T-helper 1 cell treated with Interleukin-12 subunit alpha and Interleukin-12 subunit beta and Interleukin-4 antibody, amounts not matched to agents 30 ng/mL and 1 ng/mL, for 36 hours (primary cell): ENCODE data around the gene ATRN. TPM values are rescaled to one million over a fixed set of nuclear protein-coding genes. Genes with fewer than 3 reads are reported as not detected.

Experiments used
- intact Hi-C: fragments of 100-400 bp; cut with micrococcal nuclease; formaldehyde crosslinking; loops from one replicate; pipeline ENCODE4 v1.15.1; 2024
- total RNA-seq: library from RNA; stranded (reverse); gene quantifications from 2 replicates; pipeline ENCODE4 v1.2.3, GENCODE V29; 2022

The ATRN gene
- total RNA-seq, 1 donor from 2014 or later = 11.4 TPM

GRCh38 chr20:3654326-3655130, 183.7 kb downstream of the ATRN start:
- intact Hi-C loops = no loop called here

DNA sequence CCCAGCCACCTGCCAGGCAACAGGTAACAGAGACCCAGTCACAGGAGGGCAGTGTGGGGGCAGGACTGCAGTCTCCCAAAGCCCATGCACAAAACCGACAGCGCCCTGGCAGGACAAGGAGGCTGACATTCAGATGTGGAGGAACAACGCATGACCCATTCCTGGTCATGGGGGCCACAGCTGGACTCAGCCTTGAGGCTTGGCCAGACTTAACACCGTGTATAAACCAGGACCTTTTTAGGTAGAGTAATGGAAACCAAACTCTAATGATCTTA, 184.2 kb downstream of the ATRN start:
- intact Hi-C loops = no loop called here

DNA sequence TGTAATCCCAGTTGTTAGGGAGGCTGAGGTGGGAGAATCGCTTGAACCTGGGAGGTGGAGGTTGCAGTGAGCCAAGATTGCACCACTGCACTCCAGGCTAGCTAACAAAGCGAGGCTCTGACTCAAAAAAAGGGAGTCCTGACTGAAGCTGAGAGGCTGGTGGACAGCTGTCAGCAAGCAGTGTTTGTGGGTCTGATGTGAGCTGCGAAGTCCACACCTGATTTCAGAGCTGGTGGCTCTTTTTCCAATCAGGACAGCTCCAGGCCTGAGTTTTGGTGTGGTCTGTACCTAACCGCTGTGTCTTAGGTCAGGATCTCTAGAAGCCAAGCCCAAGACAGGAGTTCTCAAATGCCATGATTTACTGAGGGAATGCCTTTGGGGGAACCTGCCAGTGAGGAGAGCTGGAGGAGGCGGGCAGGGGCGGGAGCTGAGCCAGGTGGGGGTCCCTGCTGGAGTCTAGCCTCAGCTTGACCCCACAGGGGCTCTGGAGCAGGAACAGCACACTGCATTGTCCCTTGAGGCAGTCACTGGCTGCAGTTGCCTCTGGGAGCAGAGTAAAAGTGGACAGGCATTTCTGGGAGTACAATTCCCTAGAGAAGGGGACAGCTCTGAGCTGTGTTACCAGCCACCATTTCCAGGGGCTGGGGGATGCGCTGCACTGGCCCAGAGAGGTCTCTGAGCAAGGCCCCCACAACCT, 187.3 kb downstream of the ATRN start:
- intact Hi-C loops = no loop called here

- intact Hi-C loops = no loop called here
Measured at GRCh38 chr20:3658716-3659491, 188.1 kb downstream of the ATRN start.

DNA sequence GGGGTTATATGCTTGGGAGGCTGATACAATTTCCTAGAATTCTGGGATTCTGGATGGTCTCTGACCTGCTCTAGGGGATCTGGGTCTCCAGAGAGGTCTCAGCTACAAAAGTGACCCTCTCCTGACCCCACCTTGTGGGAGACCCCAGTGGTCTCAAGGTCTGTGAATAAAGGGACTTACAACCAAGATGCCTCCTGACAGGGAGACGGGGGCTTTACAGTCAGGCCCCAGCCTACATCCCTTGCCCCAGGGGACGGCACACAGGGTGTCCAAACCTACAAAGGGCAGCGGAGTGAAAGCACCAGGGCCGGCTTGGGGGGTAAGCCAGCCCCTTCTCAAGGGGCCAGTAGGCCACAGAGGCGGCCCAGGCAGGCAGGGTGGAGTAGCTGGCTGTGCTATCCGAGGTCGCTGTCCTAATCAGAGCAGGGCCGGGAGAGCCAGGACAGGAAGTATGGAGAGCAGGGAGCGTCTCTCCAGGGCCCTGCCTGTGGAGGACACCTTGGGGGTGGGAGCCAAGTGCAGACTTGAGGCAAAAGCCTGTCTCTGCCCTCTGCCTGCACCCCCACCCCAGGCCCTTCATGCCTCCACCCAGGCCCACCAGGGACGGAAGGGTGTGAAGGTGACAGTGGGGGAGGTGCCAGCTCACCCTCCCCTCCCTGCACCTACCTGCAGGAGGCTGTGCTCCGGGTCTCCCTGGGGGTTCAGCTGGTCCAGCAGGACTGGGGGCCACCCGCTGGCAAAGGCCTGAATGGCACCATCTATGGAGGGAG, 188.9 kb downstream of the ATRN start:
- intact Hi-C loops = no loop called here

- intact Hi-C loops = no loop called here
Measured at GRCh38 chr20:3660262-3661059, 189.6 kb downstream of the ATRN start.

- intact Hi-C loops = no loop called here
Measured at GRCh38 chr20:3661060-3661813, 190.4 kb downstream of the ATRN start.

GRCh38 chr20:3661814-3662665, 191.2 kb downstream of the ATRN start:
- intact Hi-C loops = no loop called here

DNA sequence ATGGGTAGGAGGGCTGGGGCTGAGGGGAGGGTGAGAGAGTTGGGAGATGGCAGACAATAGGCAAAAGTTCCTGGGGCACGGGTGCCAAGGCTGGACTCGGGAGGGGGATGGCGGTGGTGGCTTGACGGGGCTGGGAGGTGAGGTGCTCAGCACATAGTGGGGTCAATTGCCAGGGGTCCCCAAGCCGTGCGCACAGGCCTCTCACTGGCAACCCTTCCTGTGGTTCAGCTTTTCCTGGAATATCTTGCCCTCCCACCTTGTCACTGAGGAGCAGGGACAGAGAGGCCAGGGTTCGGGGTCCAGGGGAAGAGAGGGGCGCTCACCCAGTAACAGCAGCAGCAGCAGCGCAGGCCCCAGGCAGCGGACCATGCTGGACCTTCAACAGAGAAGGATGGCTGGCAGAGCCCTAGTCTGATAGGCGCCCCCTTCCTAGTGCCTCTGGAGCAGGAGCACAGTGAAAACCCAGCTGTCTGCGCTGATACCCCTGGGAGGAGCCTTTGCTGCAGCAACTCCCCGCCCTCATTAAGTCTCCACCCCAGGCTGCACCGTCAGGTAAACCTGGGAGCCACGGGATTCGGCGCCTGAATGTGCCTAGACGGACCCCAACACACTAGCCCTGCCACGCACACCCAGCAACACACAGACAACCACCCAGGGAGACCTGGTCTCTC, 192.3 kb downstream of the ATRN start, which contains the start of gene GFRA4:
GFRA4 (minus strand) TSS at position 369 of the 671 bp plus-strand sequence; CDS start at position 369, 0 bp downstream.
- intact Hi-C loops = no loop called here

- intact Hi-C loops = no loop called here
Measured at GRCh38 chr20:3663858-3664257, 193.0 kb downstream of the ATRN start.

DNA sequence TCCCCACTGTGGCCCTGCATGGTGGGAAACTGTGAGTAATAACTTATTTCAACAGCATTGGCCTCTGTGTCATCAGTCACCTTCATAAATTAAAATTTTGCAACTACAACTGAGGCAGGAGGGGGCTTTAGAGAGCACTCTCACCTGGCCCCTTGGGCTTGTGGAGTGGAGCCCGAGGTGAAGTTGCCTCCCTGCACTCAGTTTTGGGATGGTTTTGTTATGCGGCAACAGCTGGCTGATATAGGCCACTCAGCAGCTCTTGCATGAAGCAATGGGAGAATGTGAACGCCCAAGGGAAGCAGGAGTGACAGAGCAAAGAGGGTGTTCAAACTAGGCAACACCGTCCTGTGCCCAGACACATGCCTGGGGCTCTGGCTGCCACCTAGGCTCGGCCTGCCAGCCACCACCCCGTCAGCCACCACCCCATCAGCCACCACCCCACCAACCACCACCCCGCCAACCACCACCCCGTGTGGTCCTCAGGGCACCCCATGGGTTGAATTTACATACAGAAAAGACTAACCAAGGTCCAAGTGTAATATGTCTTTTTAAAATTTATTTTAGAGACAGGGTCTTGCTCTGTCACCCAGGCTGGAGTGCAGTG, 196.7 kb downstream of the ATRN start:
- intact Hi-C loops = loop anchor here (5.0 kb wide), 2 partner anchors 105 to 245 kb away; no protein-coding TSS in a partner anchor

GRCh38 chr20:3669710-3670367, 199.0 kb downstream of the ATRN start:
- intact Hi-C loops = loop anchor here (5.0 kb wide), 2 partner anchors 108 to 248 kb away; no protein-coding TSS in a partner anchor

DNA sequence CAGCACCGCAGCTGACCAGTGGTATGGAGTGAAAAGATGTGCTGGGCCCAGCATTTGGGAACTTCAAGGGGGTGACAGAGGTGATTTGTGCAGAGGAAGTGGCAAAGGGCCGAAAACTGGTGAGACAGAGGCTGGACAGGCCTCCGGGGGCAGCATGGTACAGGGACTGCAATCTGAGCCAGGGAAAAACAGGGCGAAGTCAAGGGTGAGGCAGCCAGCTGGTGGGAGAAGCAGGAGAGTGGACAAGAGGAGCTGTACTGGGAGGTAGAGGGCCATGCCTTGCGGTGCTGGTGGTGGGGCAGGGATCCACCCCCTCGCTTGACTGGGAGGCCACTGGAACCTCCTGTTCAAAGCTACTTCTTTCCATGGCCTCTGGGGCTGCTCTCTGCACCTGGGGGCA, 199.7 kb downstream of the ATRN start:
- intact Hi-C loops = no loop called here

DNA sequence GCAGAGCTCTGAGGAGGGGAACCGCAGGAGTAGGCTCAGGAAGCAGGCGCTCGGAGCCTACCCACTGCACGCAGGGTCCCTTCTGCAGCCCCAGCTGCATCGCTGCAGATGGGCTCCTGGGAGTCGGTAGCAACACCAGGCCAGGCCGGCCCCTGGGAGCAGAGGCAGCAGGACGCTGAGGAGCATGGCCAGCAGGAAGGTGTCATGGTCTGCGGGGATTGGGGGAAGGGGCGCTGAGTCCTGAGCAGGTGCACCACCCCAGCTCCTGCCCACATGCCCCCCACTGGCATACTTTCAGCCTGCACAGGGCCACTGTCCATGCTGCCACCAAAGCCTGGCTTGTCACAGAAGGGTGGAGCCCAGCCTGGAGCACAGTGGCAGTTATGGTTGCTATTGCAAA, 200.1 kb downstream of the ATRN start:
- intact Hi-C loops = no loop called here

GRCh38 chr20:3671986-3672546, 201.2 kb downstream of the ATRN start:
- intact Hi-C loops = no loop called here

DNA sequence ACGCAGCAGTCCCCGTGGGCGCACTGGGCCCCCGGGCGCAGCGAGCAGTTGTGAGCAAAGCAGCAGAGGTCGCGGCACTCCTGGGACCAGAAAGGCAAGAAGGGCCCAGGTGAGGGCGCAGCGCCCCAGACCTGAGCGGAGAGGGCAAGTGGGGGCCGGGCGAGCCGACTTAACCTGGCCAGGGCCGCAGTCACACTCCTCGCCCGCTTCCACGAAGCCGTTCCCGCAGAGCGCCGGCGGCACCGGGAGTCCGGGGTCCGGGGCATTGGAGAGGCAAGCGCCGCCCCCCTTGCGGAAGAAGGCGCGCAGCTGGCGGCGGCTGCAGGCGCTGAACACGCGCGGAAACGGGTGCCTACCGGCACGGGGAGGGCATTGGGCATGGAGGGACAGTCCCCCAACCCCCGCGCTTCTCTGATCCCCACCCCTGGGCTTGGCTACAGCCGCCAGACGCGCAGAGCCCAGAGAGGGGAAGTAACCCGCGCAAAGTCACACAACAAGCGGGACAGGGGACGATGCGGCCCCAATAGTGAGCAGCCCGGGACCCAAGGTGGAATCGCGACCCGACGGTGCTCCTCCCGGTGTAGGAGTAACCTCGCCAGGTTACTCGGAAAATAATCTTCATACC, 201.8 kb downstream of the ATRN start:
- intact Hi-C loops = no loop called here
